Breast epithelium (tissue), 3 donors: ENCODE data around the gene RAD50.

ENCODE experiments used
- CTCF ChIP-seq, 3 donors: fragments of 450-650 bp; IDR thresholded peaks; one replicate each; pipeline ENCODE4 v1.5.1; 2016 to 2017; ENCODE audit warnings: antibody characterized with exemption in 3 of 3, mild to moderate bottlenecking in 3 of 3, moderate library complexity in 3 of 3
- POLR2A ChIP-seq: fragments of 450-650 bp; IDR thresholded peaks from one replicate; pipeline ENCODE4 v1.6.1; 2016; ENCODE audit warnings: antibody characterized with exemption, mild to moderate bottlenecking, moderate library complexity

GRCh38 chr5:132612846-132613245 lies 56.1 kb downstream of the RAD50 start:
- TF ChIP-seq CTCF (IDR thresholded peaks at IDR 0.05) (no peak), POLR2A (no peak)
